ELF-1 (cell line): Measurements from ENCODE around the gene GRIN2D.
A peak's percentile ranks its signal among the peaks of the same experiment; 100 is the strongest.

ENCODE experiments used
- DNase-seq: peaks from one replicate; pipeline ENCODE4 v3.0.0-alpha.2; 2016; ENCODE audit warnings: low read depth, low spot score

Gene GRIN2D

GRCh38 chr19:48393559-48394330 is at the start of gene GRIN2D:
GRIN2D (plus strand) TSS chr19:48393668; CDS start chr19:48398393, 4,725 bp downstream.
- DNase-seq, result peak; percentile 62

GRCh38 chr19:48344892-48345291 is 48.6 kb upstream of the GRIN2D start:
- no peak for DNase-seq

GRCh38 chr19:48346191-48346590 is 47.3 kb upstream of the GRIN2D start:
- DNase-seq, result no peak

GRCh38 chr19:48348045-48348444 is 45.4 kb upstream of the GRIN2D start:
- DNase-seq, result no peak

- DNase-seq, result no peak
Measured at GRCh38 chr19:48348737-48349136, 44.7 kb upstream of the GRIN2D start.

GRCh38 chr19:48350856-48351255 is 42.6 kb upstream of the GRIN2D start:
- no peak for DNase-seq

GRCh38 chr19:48351341-48351752 is 42.1 kb upstream of the GRIN2D start:
- DNase-seq, result peak; percentile 85

GRCh38 chr19:48353677-48354076 is 39.8 kb upstream of the GRIN2D start:
- no peak for DNase-seq

- DNase-seq, result peak; percentile 84
Measured at GRCh38 chr19:48354332-48354992, 39.0 kb upstream of the GRIN2D start.

- peak; percentile 90 for DNase-seq
Measured at GRCh38 chr19:48355365-48355954, 38.0 kb upstream of the GRIN2D start.

GRCh38 chr19:48359123-48359522 is 34.3 kb upstream of the GRIN2D start:
- no peak for DNase-seq

- DNase-seq, result no peak
Measured at GRCh38 chr19:48361912-48362311, 31.6 kb upstream of the GRIN2D start.

GRCh38 chr19:48362716-48363499 is 30.6 kb upstream of the GRIN2D start:
- peak; percentile 97 for DNase-seq

GRCh38 chr19:48363500-48363809 is 30.0 kb upstream of the GRIN2D start:
- DNase-seq, result no peak

- peak; percentile 100 for DNase-seq
Measured at GRCh38 chr19:48363810-48364597, 29.5 kb upstream of the GRIN2D start, which contains the start of the genes SYNGR4 and TMEM143. SYNGR4 (plus strand) TSS chr19:48364367; CDS start chr19:48365843, 1,476 bp downstream. TMEM143 (minus strand) TSS chr19:48363940; CDS start chr19:48363920, 20 bp downstream.

GRCh38 chr19:48364598-48365348 is 28.7 kb upstream of the GRIN2D start:
- DNase-seq, result no peak

- DNase-seq, result no peak
Measured at GRCh38 chr19:48365602-48366001, 27.9 kb upstream of the GRIN2D start.

GRCh38 chr19:48367855-48368254 is 25.6 kb upstream of the GRIN2D start:
- no peak for DNase-seq

- no peak for DNase-seq
Measured at GRCh38 chr19:48368936-48369335, 24.5 kb upstream of the GRIN2D start.

- peak; percentile 43 for DNase-seq
Measured at GRCh38 chr19:48370955-48371354, 22.5 kb upstream of the GRIN2D start.
